KMS-11 (cell line): ENCODE results near the gene PLA2G12B.
"Not testable (repeated sequence)": the region's sequence is repeated elsewhere in the genome, so short reads cannot be mapped to it uniquely, and the experiment has no call there.

Experiments
- H2AFZ ChIP-seq: fragments of 200-600 bp; sonication (generic); 2 replicates; pipeline ENCODE4 v1.6.1; 2016; ENCODE audit warnings: antibody characterized with exemption, mixed run types, low read depth
- H3K27ac ChIP-seq: fragments of 200-600 bp; sonication (generic); 2 replicates; pipeline ENCODE4 v1.6.1; 2016; ENCODE audit warnings: mild to moderate bottlenecking, mixed run types
- H3K27me3 ChIP-seq: fragments of 200-600 bp; sonication (generic); 2 replicates; pipeline ENCODE4 v1.6.1; 2017; ENCODE audit warnings: mild to moderate bottlenecking, low read depth, mixed run types, moderate library complexity; ENCODE audit not compliant: insufficient read depth
- H3K36me3 ChIP-seq: fragments of 200-600 bp; sonication (generic); 2 replicates; pipeline ENCODE4 v1.6.1; 2017; ENCODE audit warnings: mild to moderate bottlenecking, mixed run types; ENCODE audit not compliant: insufficient read depth
- H3K4me1 ChIP-seq: fragments of 200-600 bp; sonication (generic); 2 replicates; pipeline ENCODE4 v1.6.1; 2016; ENCODE audit warnings: mild to moderate bottlenecking, low read depth, mixed run types; ENCODE audit not compliant: poor library complexity, severe bottlenecking
- H3K4me2 ChIP-seq: fragments of 200-600 bp; sonication (generic); 2 replicates; pipeline ENCODE4 v1.7.0; 2016; ENCODE audit warnings: mild to moderate bottlenecking, mixed run types
- H3K4me3 ChIP-seq: fragments of 200-600 bp; sonication (generic); IDR thresholded peaks from 2 replicates; pipeline ENCODE4 v1.6.1; 2017; ENCODE audit warnings: low read depth, low read length, mixed read lengths; ENCODE audit not compliant: insufficient read depth
- H3K79me2 ChIP-seq: fragments of 200-600 bp; sonication (generic); 2 replicates; pipeline ENCODE4 v1.6.1; 2016; ENCODE audit warnings: low read depth, mixed run types; ENCODE audit not compliant: insufficient read depth
- H3K9ac ChIP-seq: fragments of 200-600 bp; sonication (generic); 2 replicates; pipeline ENCODE4 v1.6.1; 2016; ENCODE audit warnings: mild to moderate bottlenecking, mixed run types
- H4K20me1 ChIP-seq: fragments of 200-600 bp; sonication (generic); 2 replicates; pipeline ENCODE4 v1.6.1; 2016; ENCODE audit warnings: mild to moderate bottlenecking, mixed run types; ENCODE audit not compliant: insufficient read depth
- TF ChIP-seq, protein P1 (sequence below): fragments of 200-600 bp; sonication (generic); conservative IDR thresholded peaks from 2 replicates; pipeline ENCODE4 v1.6.1; 2017; ENCODE audit warnings: low read depth, mild to moderate bottlenecking, antibody characterized with exemption, low read length, moderate library complexity, mixed read lengths

Gene PLA2G12B

GRCh38 chr10:72924351-72924750 is 30.3 kb downstream of the PLA2G12B start:
- H3K4me1 ChIP-seq, result no peaks in the 10 kb centered on the region
- no peak overlapping the region for H3K4me2 ChIP-seq
- H3K27ac ChIP-seq, result no peak overlapping the region
- TF ChIP-seq, protein P1, sequence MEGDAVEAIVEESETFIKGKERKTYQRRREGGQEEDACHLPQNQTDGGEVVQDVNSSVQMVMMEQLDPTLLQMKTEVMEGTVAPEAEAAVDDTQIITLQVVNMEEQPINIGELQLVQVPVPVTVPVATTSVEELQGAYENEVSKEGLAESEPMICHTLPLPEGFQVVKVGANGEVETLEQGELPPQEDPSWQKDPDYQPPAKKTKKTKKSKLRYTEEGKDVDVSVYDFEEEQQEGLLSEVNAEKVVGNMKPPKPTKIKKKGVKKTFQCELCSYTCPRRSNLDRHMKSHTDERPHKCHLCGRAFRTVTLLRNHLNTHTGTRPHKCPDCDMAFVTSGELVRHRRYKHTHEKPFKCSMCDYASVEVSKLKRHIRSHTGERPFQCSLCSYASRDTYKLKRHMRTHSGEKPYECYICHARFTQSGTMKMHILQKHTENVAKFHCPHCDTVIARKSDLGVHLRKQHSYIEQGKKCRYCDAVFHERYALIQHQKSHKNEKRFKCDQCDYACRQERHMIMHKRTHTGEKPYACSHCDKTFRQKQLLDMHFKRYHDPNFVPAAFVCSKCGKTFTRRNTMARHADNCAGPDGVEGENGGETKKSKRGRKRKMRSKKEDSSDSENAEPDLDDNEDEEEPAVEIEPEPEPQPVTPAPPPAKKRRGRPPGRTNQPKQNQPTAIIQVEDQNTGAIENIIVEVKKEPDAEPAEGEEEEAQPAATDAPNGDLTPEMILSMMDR, result no peak
- no peaks in the 10 kb centered on the region for H3K79me2 ChIP-seq
- H4K20me1 ChIP-seq, result no peaks in the 10 kb centered on the region
- no peaks in the 10 kb centered on the region for H3K36me3 ChIP-seq
- no peak overlapping the region for H3K4me3 ChIP-seq
- H3K27me3 ChIP-seq, result no peaks in the 10 kb centered on the region
- H3K9ac ChIP-seq, result no peak overlapping the region
- H2AFZ ChIP-seq, result no peak overlapping the region

DNA sequence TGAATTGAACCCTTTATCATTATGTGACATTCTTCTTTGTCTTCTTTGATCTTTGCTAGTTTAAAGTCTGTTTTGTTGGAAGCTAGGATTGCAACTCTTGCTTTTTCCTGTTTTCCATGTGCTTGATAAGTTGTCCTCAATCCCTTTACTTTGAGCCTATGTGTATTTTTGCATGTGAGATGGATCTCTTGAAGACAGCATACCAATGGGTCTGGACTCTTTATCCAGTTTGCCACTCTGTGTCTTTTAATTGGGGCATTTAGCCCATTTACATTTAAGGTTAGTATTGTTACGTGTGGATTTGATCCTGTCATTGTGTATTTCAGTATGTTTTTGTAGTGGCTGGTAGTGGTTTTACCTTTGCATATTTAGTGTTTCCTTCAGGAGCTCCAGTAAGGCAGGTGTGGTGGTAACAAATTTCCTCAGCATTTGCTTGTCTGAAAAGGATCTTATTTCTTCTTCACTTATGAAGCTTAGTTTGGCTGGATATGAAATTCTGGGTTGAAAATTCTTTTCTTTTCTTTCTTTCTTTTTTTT is 33.4 kb downstream of the PLA2G12B start:
- not testable (repeated sequence) for H4K20me1 ChIP-seq, H3K4me1 ChIP-seq, H3K27ac ChIP-seq, H3K79me2 ChIP-seq, H3K36me3 ChIP-seq, H3K27me3 ChIP-seq, H2AFZ ChIP-seq, H3K9ac ChIP-seq, H3K4me3 ChIP-seq, H3K4me2 ChIP-seq

- Histone ChIP-seq H3K4me1 (no peaks in the 10 kb centered on the region), H3K79me2 (no peaks in the 10 kb centered on the region), H2AFZ (no peak overlapping the region), H4K20me1 (no peaks in the 10 kb centered on the region), H3K9ac (no peak overlapping the region), H3K4me2 (no peak overlapping the region), H3K27me3 (no peaks in the 10 kb centered on the region), H3K36me3 (no peaks in the 10 kb centered on the region), H3K4me3 (no peak overlapping the region), H3K27ac (no peak overlapping the region)
- TF ChIP-seq, protein P1, result no peak
Measured at GRCh38 chr10:72918352-72918751, 36.3 kb downstream of the PLA2G12B start.

DNA sequence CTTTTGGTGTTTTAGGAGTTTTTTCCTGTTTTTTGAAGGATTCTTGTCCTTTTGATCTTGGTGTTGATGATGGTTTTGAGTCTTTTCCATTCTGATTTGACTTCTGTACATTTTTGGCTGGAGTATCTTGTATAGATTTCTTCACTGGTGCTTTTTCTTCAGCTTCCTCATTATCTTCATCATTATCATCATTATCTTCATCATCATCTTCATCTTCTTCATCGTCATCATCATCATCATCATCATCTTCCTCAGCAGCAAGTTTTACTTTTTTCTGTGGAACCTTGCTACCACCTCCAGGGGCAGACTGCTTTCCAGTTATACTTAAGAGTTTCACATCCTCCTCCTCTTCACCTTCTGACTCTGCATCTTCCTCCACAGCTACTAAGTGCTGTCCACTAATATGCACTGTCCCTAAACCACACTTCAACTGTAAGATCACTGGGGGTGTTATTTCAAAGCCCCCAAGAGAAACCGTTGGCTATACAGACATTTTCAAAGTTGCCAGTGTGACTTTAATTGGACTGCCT is 36.7 kb downstream of the PLA2G12B start:
- H3K4me3 ChIP-seq, H3K27ac ChIP-seq, H3K27me3 ChIP-seq, H3K36me3 ChIP-seq, H3K9ac ChIP-seq, H3K4me2 ChIP-seq, H3K4me1 ChIP-seq, H3K79me2 ChIP-seq, H2AFZ ChIP-seq, H4K20me1 ChIP-seq: not testable (repeated sequence)

DNA sequence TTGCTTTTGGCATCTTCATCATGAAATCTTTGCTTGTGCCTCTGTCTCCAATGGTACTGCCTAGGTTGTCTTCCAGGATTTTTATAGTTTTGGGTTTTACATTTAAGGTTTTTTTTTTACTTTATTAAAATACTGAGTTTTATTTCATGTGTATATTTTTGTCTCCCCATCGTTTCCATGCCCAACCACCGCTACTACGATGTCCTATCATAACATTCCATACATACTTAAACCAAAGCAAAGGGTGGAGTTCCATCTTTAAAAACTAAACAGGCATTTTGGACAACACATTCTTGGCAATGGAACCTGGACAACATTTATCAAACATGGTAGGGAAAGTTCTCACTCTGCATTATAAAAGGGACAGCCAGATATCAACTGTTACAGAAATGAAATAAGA is 37.4 kb downstream of the PLA2G12B start:
- H4K20me1 ChIP-seq, H3K4me1 ChIP-seq, H3K36me3 ChIP-seq, H3K79me2 ChIP-seq, H3K27me3 ChIP-seq, H3K4me2 ChIP-seq, H3K9ac ChIP-seq, H3K27ac ChIP-seq, H3K4me3 ChIP-seq, H2AFZ ChIP-seq: not testable (repeated sequence)

GRCh38 chr10:72913287-72913686 is 41.3 kb downstream of the PLA2G12B start:
- no peaks in the 10 kb centered on the region for H3K27me3 ChIP-seq
- no peaks in the 10 kb centered on the region for H3K79me2 ChIP-seq
- TF ChIP-seq, protein P1, result no peak
- no peak overlapping the region for H3K4me3 ChIP-seq
- H4K20me1 ChIP-seq, result no peaks in the 10 kb centered on the region
- H2AFZ ChIP-seq, result no peak overlapping the region
- no peaks in the 10 kb centered on the region for H3K36me3 ChIP-seq
- no peaks in the 10 kb centered on the region for H3K4me1 ChIP-seq
- no peak overlapping the region for H3K4me2 ChIP-seq
- H3K9ac ChIP-seq, result no peak overlapping the region
- no peak overlapping the region for H3K27ac ChIP-seq
